GM12891 (cell line): ENCODE data around the gene BLID.

ENCODE experiments used
- POLR2A ChIP-seq: IDR thresholded peaks from 2 replicates; pipeline ENCODE4 v1.6.1; 2011; ENCODE audit warnings: low read depth, low read length, control low read depth
- POLR2AphosphoS5 ChIP-seq: IDR thresholded peaks from 2 replicates; pipeline ENCODE4 v1.6.1; 2011; ENCODE audit warnings: low read depth, low read length, control low read depth
- SPI1 ChIP-seq: IDR thresholded peaks from 2 replicates; pipeline ENCODE4 v1.6.1; 2011; ENCODE audit warnings: low read depth, low read length, control low read depth

DNA sequence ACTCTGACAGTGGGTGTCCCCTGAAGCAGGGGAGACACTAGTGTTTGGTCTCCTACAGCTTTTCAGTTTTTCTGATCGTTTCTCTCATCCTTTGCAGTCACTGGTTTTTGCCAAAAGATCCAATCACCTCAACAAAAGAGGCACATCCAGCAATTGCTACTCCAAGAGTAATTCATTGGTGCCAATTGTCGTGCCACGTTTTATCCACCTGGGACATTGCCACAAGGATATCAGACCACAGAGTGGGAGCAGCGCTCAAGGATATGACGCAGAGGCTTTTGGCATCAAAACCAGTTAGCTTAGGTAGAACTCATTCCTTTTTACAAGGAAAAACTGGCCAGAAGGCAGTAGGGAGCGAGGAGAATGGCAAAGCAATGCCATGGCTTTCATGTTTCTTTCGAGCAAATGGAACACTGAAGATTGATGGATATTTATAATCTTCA, 40.9 kb upstream of the BLID start:
- TF ChIP-seq SPI1 (no peak), POLR2A (no peak), POLR2AphosphoS5 (no peak)
